ENCODE data around the gene OR2K2.

OR2K2 gene

DNA sequence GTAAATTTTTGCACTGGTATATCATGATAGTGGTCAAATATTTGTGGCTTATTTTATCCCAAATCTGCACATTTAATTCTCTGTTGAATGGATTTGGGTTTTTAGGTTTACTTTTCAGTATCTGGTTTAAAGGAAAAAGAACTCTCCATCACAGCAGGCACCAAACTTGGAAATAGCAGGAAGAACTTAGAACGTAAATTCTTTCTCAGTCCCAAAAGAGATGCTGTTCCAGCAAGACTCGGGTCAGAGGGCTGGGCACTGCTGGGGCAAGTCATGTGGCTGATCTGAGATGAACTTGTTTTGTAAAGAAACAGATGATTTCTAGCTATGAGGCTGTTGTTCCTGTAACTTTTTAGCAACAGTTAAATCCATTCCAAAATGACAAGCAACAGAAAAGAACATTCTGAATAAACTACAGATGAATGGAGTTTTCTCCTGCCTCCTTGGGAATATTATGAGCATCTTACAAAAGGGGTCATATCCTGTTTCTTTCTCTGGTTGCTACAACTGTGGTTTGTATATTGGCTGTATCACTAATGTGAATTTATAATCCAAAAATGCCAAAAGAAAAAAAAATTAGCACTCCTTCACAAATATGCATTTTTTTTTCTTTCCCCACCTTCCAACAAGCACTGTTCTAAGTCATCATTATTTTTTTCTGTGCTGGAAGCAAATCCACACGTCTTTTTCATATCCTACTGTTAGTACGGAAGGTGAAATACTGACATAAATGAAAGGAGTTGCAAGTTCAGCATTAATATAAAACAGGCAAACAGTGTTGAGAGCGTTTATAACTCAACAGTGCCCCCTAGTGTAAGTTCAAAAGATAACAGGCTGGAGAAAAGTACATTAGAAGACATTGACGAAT is 31.1 kb downstream of the OR2K2 start:
- H3K79me2 ChIP-seq (ENCODE audit: insufficient read depth, low read length) = no peaks in the 10 kb centered on the region
- H3K4me3 ChIP-seq (ENCODE audit: low read depth, low read length, poor library complexity, severe bottlenecking) = no peak overlapping the region
- H3K9ac ChIP-seq (ENCODE audit: low read length) = no peak overlapping the region
- no peak overlapping the region for H3K27ac ChIP-seq (ENCODE audit: low read depth, low read length, poor library complexity, severe bottlenecking)
- H3K9me3 ChIP-seq (ENCODE audit: low read length) = no peaks in the 10 kb centered on the region
- no peaks in the 10 kb centered on the region for H3K9me2 ChIP-seq (ENCODE audit: low read depth, low read length)
- no peaks in the 10 kb centered on the region for H3K4me1 ChIP-seq (ENCODE audit: insufficient read depth, low read length, severe bottlenecking)
- no peaks in the 10 kb centered on the region for H4K20me1 ChIP-seq (ENCODE audit: insufficient read depth, low read length)
- no peak overlapping the region for H3K4me2 ChIP-seq (ENCODE audit: low read length)
- H3F3A ChIP-seq (ENCODE audit: insufficient read depth, low read length) = no peaks in the 10 kb centered on the region
- no peaks in the 10 kb centered on the region for H3K27me3 ChIP-seq (ENCODE audit: insufficient read depth, low read length)
- TF ChIP-seq, protein P1, sequence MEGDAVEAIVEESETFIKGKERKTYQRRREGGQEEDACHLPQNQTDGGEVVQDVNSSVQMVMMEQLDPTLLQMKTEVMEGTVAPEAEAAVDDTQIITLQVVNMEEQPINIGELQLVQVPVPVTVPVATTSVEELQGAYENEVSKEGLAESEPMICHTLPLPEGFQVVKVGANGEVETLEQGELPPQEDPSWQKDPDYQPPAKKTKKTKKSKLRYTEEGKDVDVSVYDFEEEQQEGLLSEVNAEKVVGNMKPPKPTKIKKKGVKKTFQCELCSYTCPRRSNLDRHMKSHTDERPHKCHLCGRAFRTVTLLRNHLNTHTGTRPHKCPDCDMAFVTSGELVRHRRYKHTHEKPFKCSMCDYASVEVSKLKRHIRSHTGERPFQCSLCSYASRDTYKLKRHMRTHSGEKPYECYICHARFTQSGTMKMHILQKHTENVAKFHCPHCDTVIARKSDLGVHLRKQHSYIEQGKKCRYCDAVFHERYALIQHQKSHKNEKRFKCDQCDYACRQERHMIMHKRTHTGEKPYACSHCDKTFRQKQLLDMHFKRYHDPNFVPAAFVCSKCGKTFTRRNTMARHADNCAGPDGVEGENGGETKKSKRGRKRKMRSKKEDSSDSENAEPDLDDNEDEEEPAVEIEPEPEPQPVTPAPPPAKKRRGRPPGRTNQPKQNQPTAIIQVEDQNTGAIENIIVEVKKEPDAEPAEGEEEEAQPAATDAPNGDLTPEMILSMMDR (IDR thresholded peaks at IDR 0.05; ENCODE audit: low read length) = peak; percentile 82
- no peak for TF ChIP-seq EZH2 (IDR thresholded peaks at IDR 0.05; ENCODE audit: borderline replicate concordance, low read length)
- H2AFZ ChIP-seq (ENCODE audit: low read length) = no peak overlapping the region
- no peaks in the 10 kb centered on the region for H3K36me3 ChIP-seq (ENCODE audit: insufficient read depth, low read length)

DNA sequence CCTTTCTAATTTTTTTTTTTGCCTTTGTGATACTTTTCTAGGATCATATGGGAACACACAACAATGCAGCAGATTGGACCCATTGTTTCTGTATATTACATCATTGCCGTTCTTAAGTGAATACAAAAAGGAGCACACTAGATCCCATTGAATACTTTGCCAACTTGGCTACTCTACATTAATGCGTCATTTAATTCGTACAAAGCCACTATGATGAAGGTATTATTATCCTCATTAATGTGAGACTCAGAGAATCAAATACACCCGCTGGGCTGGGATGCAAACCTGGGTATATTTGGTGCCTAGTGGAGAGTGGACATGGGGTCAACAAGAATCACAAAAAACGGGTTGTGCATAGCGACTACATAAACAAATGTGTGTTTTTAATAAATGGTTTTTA is 31.9 kb downstream of the OR2K2 start:
- H3K9me3 ChIP-seq (ENCODE audit: low read length) = no peaks in the 10 kb centered on the region
- H3K9ac ChIP-seq (ENCODE audit: low read length) = no peak overlapping the region
- no peaks in the 10 kb centered on the region for H3K79me2 ChIP-seq (ENCODE audit: insufficient read depth, low read length)
- no peak overlapping the region for H3K4me2 ChIP-seq (ENCODE audit: low read length)
- H3F3A ChIP-seq (ENCODE audit: insufficient read depth, low read length) = no peaks in the 10 kb centered on the region
- H3K36me3 ChIP-seq (ENCODE audit: insufficient read depth, low read length) = no peaks in the 10 kb centered on the region
- H4K20me1 ChIP-seq (ENCODE audit: insufficient read depth, low read length) = no peaks in the 10 kb centered on the region
- TF ChIP-seq EZH2 (IDR thresholded peaks at IDR 0.05; ENCODE audit: borderline replicate concordance, low read length) = no peak
- TF ChIP-seq, protein P1 (IDR thresholded peaks at IDR 0.05; ENCODE audit: low read length) = no peak
- H3K27me3 ChIP-seq (ENCODE audit: insufficient read depth, low read length) = no peaks in the 10 kb centered on the region
- no peak overlapping the region for H3K4me3 ChIP-seq (ENCODE audit: low read depth, low read length, poor library complexity, severe bottlenecking)
- no peak overlapping the region for H2AFZ ChIP-seq (ENCODE audit: low read length)
- H3K9me2 ChIP-seq (ENCODE audit: low read depth, low read length) = no peaks in the 10 kb centered on the region
- no peak overlapping the region for H3K27ac ChIP-seq (ENCODE audit: low read depth, low read length, poor library complexity, severe bottlenecking)
- no peaks in the 10 kb centered on the region for H3K4me1 ChIP-seq (ENCODE audit: insufficient read depth, low read length, severe bottlenecking)

DNA sequence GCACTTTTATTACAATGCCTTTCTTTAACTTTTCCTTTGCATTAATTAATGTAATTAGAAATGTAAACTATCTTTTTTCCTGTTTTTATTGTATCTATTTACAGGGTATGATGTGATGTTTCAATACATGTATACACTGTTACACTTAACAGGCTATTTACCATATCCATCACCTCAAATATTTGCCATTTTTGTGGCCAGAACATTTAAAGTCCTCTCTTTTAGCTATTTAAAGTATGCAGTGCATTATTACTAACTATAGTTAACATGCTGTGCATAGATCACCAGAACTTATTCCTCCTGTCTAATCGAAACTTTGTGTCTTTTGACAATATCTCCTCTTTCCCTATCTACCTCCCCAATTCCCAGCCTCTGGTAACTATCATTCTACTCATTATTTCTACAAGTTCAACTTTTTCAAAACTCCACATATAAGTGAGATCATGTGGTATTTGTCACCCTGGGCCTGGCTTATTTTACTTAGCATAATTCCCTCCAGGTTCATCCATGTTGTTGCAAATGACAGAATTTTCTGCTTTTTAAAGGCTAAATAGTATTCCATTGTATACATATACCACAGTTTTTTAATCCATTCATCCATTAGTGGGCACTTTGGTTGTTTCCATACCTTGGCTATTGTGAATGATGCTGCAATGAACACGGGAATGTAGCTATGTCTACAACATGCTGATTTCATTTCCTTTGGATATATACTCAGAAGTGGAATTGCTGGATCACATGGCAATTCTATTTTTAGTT is 32.8 kb downstream of the OR2K2 start:
- H3K4me2 ChIP-seq (ENCODE audit: low read length) = no peak overlapping the region
- TF ChIP-seq EZH2 (IDR thresholded peaks at IDR 0.05; ENCODE audit: borderline replicate concordance, low read length) = no peak
- TF ChIP-seq, protein P1 (IDR thresholded peaks at IDR 0.05; ENCODE audit: low read length) = no peak
- H4K20me1 ChIP-seq (ENCODE audit: insufficient read depth, low read length) = no peaks in the 10 kb centered on the region
- no peak overlapping the region for H2AFZ ChIP-seq (ENCODE audit: low read length)
- no peak overlapping the region for H3K4me3 ChIP-seq (ENCODE audit: low read depth, low read length, poor library complexity, severe bottlenecking)
- no peaks in the 10 kb centered on the region for H3F3A ChIP-seq (ENCODE audit: insufficient read depth, low read length)
- no peak overlapping the region for H3K9ac ChIP-seq (ENCODE audit: low read length)
- H3K27me3 ChIP-seq (ENCODE audit: insufficient read depth, low read length) = no peaks in the 10 kb centered on the region
- no peak overlapping the region for H3K27ac ChIP-seq (ENCODE audit: low read depth, low read length, poor library complexity, severe bottlenecking)
- no peaks in the 10 kb centered on the region for H3K79me2 ChIP-seq (ENCODE audit: insufficient read depth, low read length)
- no peaks in the 10 kb centered on the region for H3K4me1 ChIP-seq (ENCODE audit: insufficient read depth, low read length, severe bottlenecking)
- H3K36me3 ChIP-seq (ENCODE audit: insufficient read depth, low read length) = no peaks in the 10 kb centered on the region
- no peaks in the 10 kb centered on the region for H3K9me3 ChIP-seq (ENCODE audit: low read length)
- H3K9me2 ChIP-seq (ENCODE audit: low read depth, low read length) = no peaks in the 10 kb centered on the region
